H1 (cell line): ENCODE results near the gene GAR1. TPM values are rescaled to one million over a fixed set of nuclear protein-coding genes. Genes with fewer than 3 reads are reported as not detected.

Experiments
- BACH1 ChIP-seq: IDR thresholded peaks from 2 replicates; pipeline ENCODE4 v1.6.1; 2012; ENCODE audit warnings: low read length, improper control_type of control experiment
- CHD7 ChIP-seq: fragments of 300-600 bp; sonication (generic); IDR thresholded peaks from 2 replicates; pipeline ENCODE4 v1.7.1; 2012; ENCODE audit warnings: low read length, moderate library complexity, mild to moderate bottlenecking, inconsistent platforms; ENCODE audit not compliant: insufficient replicate concordance
- KDM1A ChIP-seq: fragments of 200-600, 300-600 bp; sonication (generic); IDR thresholded peaks from 2 replicates; pipeline ENCODE4 v1.7.1; 2016; ENCODE audit warnings: mild to moderate bottlenecking, low read length, borderline replicate concordance
- KDM5A ChIP-seq: fragments of 200-600 bp; IDR thresholded peaks from 2 replicates; pipeline ENCODE4 v1.7.1; 2012; ENCODE audit warnings: mild to moderate bottlenecking, low read length, inconsistent platforms, mixed read lengths
- POU5F1 ChIP-seq: IDR thresholded peaks from 2 replicates; pipeline ENCODE4 v1.6.1; 2011; ENCODE audit warnings: low read depth, mild to moderate bottlenecking, low read length, moderate library complexity
- TAF1 ChIP-seq: IDR thresholded peaks from 2 replicates; pipeline ENCODE4 v1.6.1; 2011; ENCODE audit warnings: mild to moderate bottlenecking, low read depth, low read length
- polyA plus RNA-seq, 7 experiments: library from polyadenylated mRNA; depleted of rRNA in 3 of 7; stranded (reverse) in 5 of 7; unstranded in 2 of 7; fragments of >200 nt in 5 of 7; fragments of 200-250 nt in 2 of 7; gene quantifications; 1 replicate in 5 of 7; 2 replicates in 1 of 7; 4 replicates in 1 of 7; pipeline versions ENCODE4 v1.2.1 to v1.2.3, GENCODE V29; 2011 to 2013; ENCODE audit warnings: missing spikeins in 2 of 7, mixed read lengths in 2 of 7
- total RNA-seq: library from RNA; stranded (reverse); fragmentation: NEBNext Ultra II Directional; extraction: Animal tissue kit (Norgen Biotek cat#: 25700); gene quantifications from 2 replicates; pipeline ENCODE4 v1.2.1, GENCODE V29; 2021

Gene GAR1
- total and polyA plus RNA-seq, 2 of the 8 experiments (the other 6 are each of a cell fraction or from before 2014, with no cell fraction given) = 14.5 to 37.5 TPM

GRCh38 chr4:109798866-109799265, 16.7 kb upstream of the GAR1 start (continued):
- TF ChIP-seq CHD7 = no peak
- no peak for TF ChIP-seq POU5F1
- TF ChIP-seq TAF1 = no peak
- no peak for TF ChIP-seq BACH1
- TF ChIP-seq KDM5A = no peak
- TF ChIP-seq KDM1A = no peak
- TF ChIP-seq, all 59 proteins: peak for 2
